HepG2 (cell line): ENCODE measurements around the gene KANK3. TPM values are rescaled to one million over a fixed set of nuclear protein-coding genes. Genes with fewer than 3 reads are reported as not detected.
"Not testable (repeated sequence)": the region's sequence is repeated elsewhere in the genome, so short reads cannot be mapped to it uniquely, and the experiment has no call there.

Experiments used
- ATAC-seq: fragments of 200-7000 bp; cut with Tn5 transposase; 3 replicates; pipeline ENCODE4 v1.9.1; 2020; ENCODE audit warnings: mild to moderate bottlenecking, moderate library complexity
- BruUV-seq: library from RNA; stranded (reverse); fragments of 400-500 nt; replicated peaks from 2 replicates; lab custom pipeline; 2021; lab: Mats Ljungman, UMichigan
- CTCF ChIA-PET: fragments of 300-600 bp; formaldehyde crosslinking; extraction: SDS; loops from one replicate; lab custom pipeline; 2021; ENCODE audit warnings: low total read pairs, inconsistent platforms, low intra/inter-chr PET ratio; lab: Yijun Ruan, JAX
- POLR2A ChIA-PET: fragments of 350-600 bp; sonication (Branson Sonifier 250); formaldehyde crosslinking; loops from one replicate; lab custom pipeline; 2020; ENCODE audit warnings: antibody characterized with exemption, inconsistent platforms; lab: Yijun Ruan, JAX
- DNase-seq: peaks from one replicate; pipeline ENCODE4 v3.0.0-alpha.2; 2015; ENCODE audit warnings: low spot score
- FAIRE-seq: peaks from 3 replicates; lab custom pipeline; 2011; peaks lifted over from hg19 to GRCh38; lab: Jason Lieb, UNC
- H2AFZ ChIP-seq: one replicate; pipeline ENCODE4 v1.6.1; 2011; ENCODE audit warnings: low read length, inconsistent platforms
- H3K27ac ChIP-seq: fragments of 300-600 bp; 3 replicates; pipeline ENCODE4 v1.8.0; 2011; ENCODE audit warnings: mixed run types, mild to moderate bottlenecking, mixed read lengths, low read length, inconsistent platforms; ENCODE audit not compliant: insufficient read depth; ENCODE audit errors: extremely low read length
- H3K27me3 ChIP-seq, 2 experiments: fragments of 200-600 bp in 1 of 2; 2 replicates in 1 of 2; 3 replicates in 1 of 2; pipeline versions ENCODE4 v1.6.0 to v1.8.0; 2011; ENCODE audit warnings: low read length in 2 of 2, mild to moderate bottlenecking in 2 of 2, moderate library complexity in 2 of 2, inconsistent platforms in 1 of 2; ENCODE audit not compliant: insufficient read depth in 2 of 2, control insufficient read depth in 1 of 2
- H3K36me3 ChIP-seq, 2 experiments: fragments of 200-600 bp in 1 of 2; replicated peaks in 1 of 2; 2 replicates in 1 of 2; 3 replicates in 1 of 2; pipeline versions ENCODE4 v1.5.1 to v1.8.0; 2011; ENCODE audit warnings: low read length in 2 of 2, inconsistent platforms in 1 of 2; ENCODE audit not compliant: insufficient read depth in 2 of 2, control insufficient read depth in 1 of 2
- H3K4me1 ChIP-seq: 2 replicates; pipeline ENCODE4 v1.5.1; 2012; ENCODE audit warnings: low read length, inconsistent platforms; ENCODE audit not compliant: insufficient read depth
- H3K4me2 ChIP-seq: 2 replicates; pipeline ENCODE4 v1.6.0; 2011; ENCODE audit warnings: low read depth, low read length, inconsistent platforms
- H3K4me3 ChIP-seq, 3 experiments: fragments of 200-600 bp in 1 of 3; sonication (generic), shearing (Covaris generic) in 1 of 3; replicated peaks in 1 of 3; 2 replicates each; pipeline ENCODE4 v1.5.1; 2011 to 2016; ENCODE audit warnings: low read length in 3 of 3, inconsistent platforms in 2 of 3, low read depth in 2 of 3, mild to moderate bottlenecking in 2 of 3, control low read depth in 1 of 3, mixed read lengths in 1 of 3; ENCODE audit not compliant: insufficient read depth in 1 of 3
- H3K79me2 ChIP-seq: one replicate; pipeline ENCODE4 v1.6.1; 2011; ENCODE audit warnings: low read length, inconsistent platforms; ENCODE audit not compliant: insufficient read depth
- H3K9ac ChIP-seq: 2 replicates; pipeline ENCODE4 v1.6.0; 2011; ENCODE audit warnings: mild to moderate bottlenecking, low read depth, low read length, inconsistent platforms; ENCODE audit not compliant: insufficient read depth
- H3K9me3 ChIP-seq: 2 replicates; pipeline ENCODE4 v1.5.1; 2012; ENCODE audit warnings: mild to moderate bottlenecking, low read length
- H4K20me1 ChIP-seq: 2 replicates; pipeline ENCODE4 v1.6.0; 2011; ENCODE audit warnings: inconsistent platforms, mild to moderate bottlenecking, low read length, moderate library complexity; ENCODE audit not compliant: insufficient read depth
- BCL6 ChIP-seq: IDR thresholded peaks from 2 replicates; pipeline ENCODE4 v1.6.1; 2016; ENCODE audit warnings: missing genetic modification reagents, missing compliant biosample characterization
- ETV6 ChIP-seq: sonication (generic); formaldehyde crosslinking; conservative IDR thresholded peaks from 2 replicates; pipeline ENCODE4 v1.4.0; 2020; ENCODE audit warnings: missing genetic modification reagents
- FOSL2 ChIP-seq: sonication (generic); formaldehyde crosslinking; IDR thresholded peaks from 2 replicates; pipeline ENCODE4 v1.4.0; 2020; ENCODE audit warnings: missing genetic modification reagents
- HDAC6 ChIP-seq: fragments of 200-600 bp; sonication (generic); IDR thresholded peaks from 2 replicates; pipeline ENCODE4 v1.7.0; 2017; ENCODE audit warnings: mild to moderate bottlenecking, antibody characterized with exemption, low read length, low read depth
- KLF6 ChIP-seq: IDR thresholded peaks from 2 replicates; pipeline ENCODE4 v1.8.0; 2016; ENCODE audit warnings: missing biosample characterization, missing genetic modification reagents
- MAFF ChIP-seq: IDR thresholded peaks from 2 replicates; pipeline ENCODE4 v1.6.1; 2011; ENCODE audit warnings: low read depth, low read length, improper control_type of control experiment
- MAFK ChIP-seq, 2 experiments: IDR thresholded peaks in 1 of 2; conservative IDR thresholded peaks in 1 of 2; 2 replicates each; pipeline ENCODE4 v1.6.1; 2011; ENCODE audit warnings: improper control_type of control experiment in 2 of 2, low read length in 2 of 2
- NFYB ChIP-seq: sonication (generic); formaldehyde crosslinking; IDR thresholded peaks from 2 replicates; pipeline ENCODE4 v1.4.0; 2020; ENCODE audit warnings: missing genetic modification reagents
- NFYC ChIP-seq: IDR thresholded peaks from 2 replicates; pipeline ENCODE4 v1.6.1; 2016; ENCODE audit warnings: missing genetic modification reagents, missing compliant biosample characterization
- ZBTB33 ChIP-seq: sonication (generic); formaldehyde crosslinking; IDR thresholded peaks from 2 replicates; pipeline ENCODE4 v1.4.0; 2020; ENCODE audit warnings: missing genetic modification reagents
- WGBS: methylation state at CpG from one replicate; pipeline ENCODE4 v1.1.6; 2017; ENCODE audit warnings: low lambda C conversion rate; 5-methylcytosine and 5-hydroxymethylcytosine counted together
- in situ Hi-C: cut with HindIII; loops from 2 replicates; pipeline ENCODE4 v1.10.0; 2017; ENCODE audit warnings: low pct_unique_long_range_greater_than_20kb; ENCODE audit not compliant: extremely low pct_ligation_motif_present
- intact Hi-C: fragments of 100-400 bp; cut with micrococcal nuclease; formaldehyde crosslinking; loops from one replicate; pipeline ENCODE4 v1.10.0; 2022; ENCODE audit not compliant: unreplicated experiment
- polyA plus RNA-seq, 8 experiments: library from polyadenylated mRNA; depleted of rRNA in 3 of 8; stranded (reverse) in 7 of 8; unstranded in 1 of 8; fragments of >200 nt; fragmentation: Illumina TruSeq in 4 of 8; extraction: Trizol in 4 of 8; gene quantifications; 2 replicates each; pipeline versions ENCODE4 v1.2.1 to v1.2.3, GENCODE V29; 2011 to 2016; ENCODE audit warnings: low read depth in 4 of 8, missing spikeins in 1 of 8, mixed read lengths in 1 of 8; ENCODE audit not compliant: insufficient read depth in 1 of 8
- total RNA-seq, 5 experiments: library from RNA; depleted of rRNA; stranded (reverse); fragments of >200 nt; fragmentation: Illumina TruSeq; extraction: Trizol; gene quantifications; 2 replicates each; pipeline ENCODE4 v1.2.3, GENCODE V29; 2016; ENCODE audit warnings: low read depth in 1 of 5
- TF ChIP-seq, protein P1 (sequence below): IDR thresholded peaks from 2 replicates; pipeline ENCODE4 v1.6.1; 2016; ENCODE audit warnings: missing compliant biosample characterization, missing genetic modification reagents, borderline replicate concordance
- TF ChIP-seq, protein P2 (sequence below): sonication (generic); formaldehyde crosslinking; IDR thresholded peaks from 2 replicates; pipeline ENCODE4 v1.5.0; 2020; ENCODE audit warnings: mild to moderate bottlenecking, missing genetic modification reagents

The KANK3 gene
- total and polyA plus RNA-seq, 2 of the 13 experiments (the other 11 are each of a cell fraction or from before 2014, with no cell fraction given): 0.15 to 0.20 TPM

- H3K4me2 ChIP-seq, H3K79me2 ChIP-seq, H4K20me1 ChIP-seq, H3K27ac ChIP-seq, CTCF ChIA-PET, FAIRE-seq, BruUV-seq, in situ Hi-C loops, H3K4me3 ChIP-seq, ATAC-seq, DNase-seq, H3K27me3 ChIP-seq, intact Hi-C loops, H3K36me3 ChIP-seq, H3K9me3 ChIP-seq, H2AFZ ChIP-seq, H3K9ac ChIP-seq: not testable (repeated sequence)
- WGBS: 95% methylated on average over 13 of the region's 13 CpGs
- POLR2A ChIA-PET: interaction anchor here (1.4 to 4.6 kb wide), 2 partner anchors 8 to 11 kb away, joined by 3 to 41 read pairs; partner anchors contain the start of gene RAB11B
- H3K4me1 ChIP-seq: peaks cover 54% of the 10 kb centered on the region
- peak; percentile 61 for TF ChIP-seq NFYB (CRISPR knock-in tag)
- peak in 1 of 2 experiments; percentile 52; a peak in 3 of 4 replicates for TF ChIP-seq MAFK (conservative IDR thresholded peaks at IDR 0.05 in 1 of 2, IDR thresholded peaks at IDR 0.05 in 1 of 2; ENCODE audit: low read length in 2 of 2)
- TF ChIP-seq NFYC: 0 out of 2 replicates have a peak, but pooled peaks have one; percentile 36
- TF ChIP-seq MAFF: peak; percentile 26; the same call in 1 of the 2 replicates
These were observed 36.3 kb upstream of the KANK3 start for GRCh38 chr19:8379156-8379891.

- ATAC-seq (peak; percentile 7; the same call in 1 of the 3 replicates), FAIRE-seq (no peak)
- no peak for TF ChIP-seq KLF6 (CRISPR knock-in tag)
- TF ChIP-seq, protein P1, sequence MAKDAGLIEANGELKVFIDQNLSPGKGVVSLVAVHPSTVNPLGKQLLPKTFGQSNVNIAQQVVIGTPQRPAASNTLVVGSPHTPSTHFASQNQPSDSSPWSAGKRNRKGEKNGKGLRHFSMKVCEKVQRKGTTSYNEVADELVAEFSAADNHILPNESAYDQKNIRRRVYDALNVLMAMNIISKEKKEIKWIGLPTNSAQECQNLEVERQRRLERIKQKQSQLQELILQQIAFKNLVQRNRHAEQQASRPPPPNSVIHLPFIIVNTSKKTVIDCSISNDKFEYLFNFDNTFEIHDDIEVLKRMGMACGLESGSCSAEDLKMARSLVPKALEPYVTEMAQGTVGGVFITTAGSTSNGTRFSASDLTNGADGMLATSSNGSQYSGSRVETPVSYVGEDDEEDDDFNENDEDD: no peak
- no peak for TF ChIP-seq ZBTB33 (CRISPR knock-in tag)
- TF ChIP-seq BCL6: no peak
- TF ChIP-seq FOSL2 (CRISPR knock-in tag): no peak
- TF ChIP-seq ETV6 (CRISPR knock-in tag): no peak
- TF ChIP-seq, protein P2, sequence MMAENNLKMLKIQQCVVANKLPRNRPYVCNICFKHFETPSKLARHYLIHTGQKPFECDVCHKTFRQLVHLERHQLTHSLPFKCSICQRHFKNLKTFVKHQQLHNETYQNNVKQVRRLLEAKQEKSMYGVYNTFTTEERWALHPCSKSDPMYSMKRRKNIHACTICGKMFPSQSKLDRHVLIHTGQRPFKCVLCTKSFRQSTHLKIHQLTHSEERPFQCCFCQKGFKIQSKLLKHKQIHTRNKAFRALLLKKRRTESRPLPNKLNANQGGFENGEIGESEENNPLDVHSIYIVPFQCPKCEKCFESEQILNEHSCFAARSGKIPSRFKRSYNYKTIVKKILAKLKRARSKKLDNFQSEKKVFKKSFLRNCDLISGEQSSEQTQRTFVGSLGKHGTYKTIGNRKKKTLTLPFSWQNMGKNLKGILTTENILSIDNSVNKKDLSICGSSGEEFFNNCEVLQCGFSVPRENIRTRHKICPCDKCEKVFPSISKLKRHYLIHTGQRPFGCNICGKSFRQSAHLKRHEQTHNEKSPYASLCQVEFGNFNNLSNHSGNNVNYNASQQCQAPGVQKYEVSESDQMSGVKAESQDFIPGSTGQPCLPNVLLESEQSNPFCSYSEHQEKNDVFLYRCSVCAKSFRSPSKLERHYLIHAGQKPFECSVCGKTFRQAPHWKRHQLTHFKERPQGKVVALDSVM (CRISPR knock-in tag): no peak
- TF ChIP-seq HDAC6: no peak
These were observed 34.5 kb upstream of the KANK3 start for GRCh38 chr19:8377598-8377997.

More at GRCh38 chr19:8377598-8377997, 34.5 kb upstream of the KANK3 start:
- intact Hi-C loops: no loop called here
- no peaks in the 10 kb centered on the region for H3K79me2 ChIP-seq
- peaks cover 62% of the 10 kb centered on the region for H3K4me1 ChIP-seq
- H3K27me3 ChIP-seq: no peaks in the 10 kb centered on the region
- in situ Hi-C loops: no loop called here
- H2AFZ ChIP-seq: no peak overlapping the region
- ChIA-PET CTCF (no interaction called here), POLR2A (interaction anchor here (0.9 to 4.6 kb wide), 5 partner anchors 9 to 22 kb away, joined by 3 to 41 read pairs (median 4); partner anchors contain the start of genes ANGPTL4 and RAB11B)
- no peaks in the 10 kb centered on the region; a peak in 2 of 5 replicates for H3K36me3 ChIP-seq
- no peak overlapping the region for H3K4me2 ChIP-seq
- no peaks in the 10 kb centered on the region for H3K9me3 ChIP-seq
- no TSS peak for BruUV-seq
- H4K20me1 ChIP-seq: no peaks in the 10 kb centered on the region
- H3K9ac ChIP-seq: no peak overlapping the region
- no peak for DNase-seq
- 57% methylated on average over 1 of the region's 1 CpG for WGBS
- no peak overlapping the region for H3K4me3 ChIP-seq
- peak overlapping the region; percentile 46 for H3K27ac ChIP-seq
